ENCODE measurements around the gene OR52E4. TPM values are rescaled to one million over a fixed set of nuclear protein-coding genes. Genes with fewer than 3 reads are reported as not detected.

The OR52E4 gene
- total and polyA plus RNA-seq, 10 of the 15 experiments (the other 5 are each of a cell fraction or from before 2014, with no cell fraction given): not detected

- ChIA-PET POLR2A (no interaction called here), RAD21 (ENCODE audit: unreplicated experiment) (no interaction called here), CTCF (interaction anchor here (1.1 to 1.3 kb wide), 2 partner anchors 9 to 14 kb away, joined by 3 to 5 read pairs; no protein-coding TSS in a partner anchor), SMC1A (ENCODE audit: uncharacterized antibody, unreplicated experiment) (no interaction called here)
- DNase-seq (ENCODE audit: low read depth, low spot score): no peak
- Histone ChIP-seq H4K20me1 (ENCODE audit: control insufficient read depth, insufficient read depth) (no peaks in the 10 kb centered on the region), H2AFZ (ENCODE audit: control insufficient read depth, low read depth, low read length) (no peak overlapping the region), H3K27ac (ENCODE audit: control insufficient read depth, insufficient read depth) (no peak overlapping the region), H3K27me3 (replicated peaks in 1 of 2; ENCODE audit: control insufficient read depth in 2 of 2, insufficient read depth in 2 of 2, low read length in 1 of 2) (no peaks in the 10 kb centered on the region; a peak in 1 of 4 replicates), H3K36me3 (ENCODE audit: control insufficient read depth in 2 of 2, insufficient read depth in 2 of 2, low read length in 1 of 2) (no peaks in the 10 kb centered on the region), H3K4me2 (ENCODE audit: control insufficient read depth, insufficient read depth) (no peak overlapping the region), H3K79me2 (ENCODE audit: control insufficient read depth, insufficient read depth, low read length) (no peaks in the 10 kb centered on the region), H3K9ac (ENCODE audit: control insufficient read depth, insufficient read depth, low read length) (no peak overlapping the region), H3K4me3 (no peak overlapping the region), H3K4me1 (ENCODE audit: control insufficient read depth, insufficient read depth, low read length) (no peaks in the 10 kb centered on the region), H3K9me3 (replicated peaks; ENCODE audit: control insufficient read depth, insufficient read depth, low read length) (no peaks in the 10 kb centered on the region)
- FAIRE-seq: no peak
- TF ChIP-seq ZZZ3 (IDR thresholded peaks at IDR 0.05; ENCODE audit: control insufficient read depth, insufficient read length, low read depth): no peak
- no peak for TF ChIP-seq STAT1 (conservative IDR thresholded peaks at IDR 0.05)
- TF ChIP-seq NRF1 (conservative IDR thresholded peaks at IDR 0.05; ENCODE audit: low read depth, low read length): no peak
- TF ChIP-seq LARP7 (IDR thresholded peaks at IDR 0.05): no peak
- TF ChIP-seq NFXL1 (IDR thresholded peaks at IDR 0.05; ENCODE audit: borderline replicate concordance): no peak
- TF ChIP-seq TARDBP (IDR thresholded peaks at IDR 0.05; ENCODE audit: borderline replicate concordance): no peak
- TF ChIP-seq YBX1 (IDR thresholded peaks at IDR 0.05): no peak
- TF ChIP-seq SIX5 (IDR thresholded peaks at IDR 0.05; ENCODE audit: low read depth, low read length, severe bottlenecking): no peak
- TF ChIP-seq POU2F2 (IDR thresholded peaks at IDR 0.05; ENCODE audit: borderline replicate concordance, low read depth, low read length): no peak
- TF ChIP-seq RUNX3 (IDR thresholded peaks at IDR 0.05; ENCODE audit: low read length): no peak
- TF ChIP-seq KLF5 (IDR thresholded peaks at IDR 0.05; ENCODE audit: partially characterized antibody): no peak
- no peak for TF ChIP-seq BMI1 (IDR thresholded peaks at IDR 0.05; ENCODE audit: borderline replicate concordance)
- TF ChIP-seq SUPT20H (IDR thresholded peaks at IDR 0.05; ENCODE audit: borderline replicate concordance, control insufficient read depth, low read depth, low read length): no peak
- TF ChIP-seq ZNF207 (IDR thresholded peaks at IDR 0.05; ENCODE audit: borderline replicate concordance): no peak
- TF ChIP-seq, protein P1, sequence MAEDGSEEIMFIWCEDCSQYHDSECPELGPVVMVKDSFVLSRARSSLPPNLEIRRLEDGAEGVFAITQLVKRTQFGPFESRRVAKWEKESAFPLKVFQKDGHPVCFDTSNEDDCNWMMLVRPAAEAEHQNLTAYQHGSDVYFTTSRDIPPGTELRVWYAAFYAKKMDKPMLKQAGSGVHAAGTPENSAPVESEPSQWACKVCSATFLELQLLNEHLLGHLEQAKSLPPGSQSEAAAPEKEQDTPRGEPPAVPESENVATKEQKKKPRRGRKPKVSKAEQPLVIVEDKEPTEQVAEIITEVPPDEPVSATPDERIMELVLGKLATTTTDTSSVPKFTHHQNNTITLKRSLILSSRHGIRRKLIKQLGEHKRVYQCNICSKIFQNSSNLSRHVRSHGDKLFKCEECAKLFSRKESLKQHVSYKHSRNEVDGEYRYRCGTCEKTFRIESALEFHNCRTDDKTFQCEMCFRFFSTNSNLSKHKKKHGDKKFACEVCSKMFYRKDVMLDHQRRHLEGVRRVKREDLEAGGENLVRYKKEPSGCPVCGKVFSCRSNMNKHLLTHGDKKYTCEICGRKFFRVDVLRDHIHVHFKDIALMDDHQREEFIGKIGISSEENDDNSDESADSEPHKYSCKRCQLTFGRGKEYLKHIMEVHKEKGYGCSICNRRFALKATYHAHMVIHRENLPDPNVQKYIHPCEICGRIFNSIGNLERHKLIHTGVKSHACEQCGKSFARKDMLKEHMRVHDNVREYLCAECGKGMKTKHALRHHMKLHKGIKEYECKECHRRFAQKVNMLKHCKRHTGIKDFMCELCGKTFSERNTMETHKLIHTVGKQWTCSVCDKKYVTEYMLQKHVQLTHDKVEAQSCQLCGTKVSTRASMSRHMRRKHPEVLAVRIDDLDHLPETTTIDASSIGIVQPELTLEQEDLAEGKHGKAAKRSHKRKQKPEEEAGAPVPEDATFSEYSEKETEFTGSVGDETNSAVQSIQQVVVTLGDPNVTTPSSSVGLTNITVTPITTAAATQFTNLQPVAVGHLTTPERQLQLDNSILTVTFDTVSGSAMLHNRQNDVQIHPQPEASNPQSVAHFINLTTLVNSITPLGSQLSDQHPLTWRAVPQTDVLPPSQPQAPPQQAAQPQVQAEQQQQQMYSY (CRISPR knock-in tag; IDR thresholded peaks at IDR 0.05): no peak
- no peak for TF ChIP-seq WRNIP1 (IDR thresholded peaks at IDR 0.05; ENCODE audit: borderline replicate concordance, low read depth, low read length)
- no peak for TF ChIP-seq CREM (IDR thresholded peaks at IDR 0.05; ENCODE audit: low read depth)
- no peak for TF ChIP-seq BHLHE40 (IDR thresholded peaks at IDR 0.05; ENCODE audit: borderline replicate concordance in 1 of 2, low read depth in 2 of 2, low read length in 1 of 2)
- no TSS peak for BruUV-seq (replicated peaks)
- in situ Hi-C loops (cut with MboI): no loop called here
- no peak for ATAC-seq
- intact Hi-C loops (cut with micrococcal nuclease; ENCODE audit: unreplicated experiment): loop anchor here (10.0 kb wide), 1 partner anchor 433 kb away; no protein-coding TSS in a partner anchor
Measured at GRCh38 chr11:5881756-5882155, 1.3 kb downstream of the OR52E4 start.

Measured in GM12878 (cell line).